GM12872 (cell line): Measurements from ENCODE around the gene MCTP1.

Source experiments
- TF ChIP-seq, protein P1 (sequence below): IDR thresholded peaks from 3 replicates; pipeline ENCODE4 v1.5.1; 2011; ENCODE audit warnings: low read depth, mild to moderate bottlenecking, low read length, moderate library complexity; ENCODE audit not compliant: insufficient read depth

The MCTP1 gene

DNA sequence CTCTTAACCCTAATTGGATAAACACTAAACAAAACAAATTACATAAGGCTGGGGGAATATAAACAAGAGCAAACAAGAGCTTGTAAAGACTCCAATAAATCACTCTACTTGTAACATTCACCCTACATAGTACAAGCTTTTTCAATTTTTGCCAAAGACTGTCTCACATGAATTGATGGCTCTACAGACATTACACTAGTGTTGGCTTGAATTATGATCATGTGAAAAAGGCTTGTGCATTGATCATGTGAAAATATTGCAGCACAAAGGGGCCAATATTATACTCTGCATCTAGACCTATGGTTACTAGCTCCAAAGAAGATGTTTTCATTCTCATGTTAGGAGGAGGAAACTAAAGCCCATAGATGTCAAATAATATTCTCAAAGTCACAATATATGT is 212.6 kb downstream of the MCTP1 start:
- TF ChIP-seq, protein P1, sequence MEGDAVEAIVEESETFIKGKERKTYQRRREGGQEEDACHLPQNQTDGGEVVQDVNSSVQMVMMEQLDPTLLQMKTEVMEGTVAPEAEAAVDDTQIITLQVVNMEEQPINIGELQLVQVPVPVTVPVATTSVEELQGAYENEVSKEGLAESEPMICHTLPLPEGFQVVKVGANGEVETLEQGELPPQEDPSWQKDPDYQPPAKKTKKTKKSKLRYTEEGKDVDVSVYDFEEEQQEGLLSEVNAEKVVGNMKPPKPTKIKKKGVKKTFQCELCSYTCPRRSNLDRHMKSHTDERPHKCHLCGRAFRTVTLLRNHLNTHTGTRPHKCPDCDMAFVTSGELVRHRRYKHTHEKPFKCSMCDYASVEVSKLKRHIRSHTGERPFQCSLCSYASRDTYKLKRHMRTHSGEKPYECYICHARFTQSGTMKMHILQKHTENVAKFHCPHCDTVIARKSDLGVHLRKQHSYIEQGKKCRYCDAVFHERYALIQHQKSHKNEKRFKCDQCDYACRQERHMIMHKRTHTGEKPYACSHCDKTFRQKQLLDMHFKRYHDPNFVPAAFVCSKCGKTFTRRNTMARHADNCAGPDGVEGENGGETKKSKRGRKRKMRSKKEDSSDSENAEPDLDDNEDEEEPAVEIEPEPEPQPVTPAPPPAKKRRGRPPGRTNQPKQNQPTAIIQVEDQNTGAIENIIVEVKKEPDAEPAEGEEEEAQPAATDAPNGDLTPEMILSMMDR: no peak

DNA sequence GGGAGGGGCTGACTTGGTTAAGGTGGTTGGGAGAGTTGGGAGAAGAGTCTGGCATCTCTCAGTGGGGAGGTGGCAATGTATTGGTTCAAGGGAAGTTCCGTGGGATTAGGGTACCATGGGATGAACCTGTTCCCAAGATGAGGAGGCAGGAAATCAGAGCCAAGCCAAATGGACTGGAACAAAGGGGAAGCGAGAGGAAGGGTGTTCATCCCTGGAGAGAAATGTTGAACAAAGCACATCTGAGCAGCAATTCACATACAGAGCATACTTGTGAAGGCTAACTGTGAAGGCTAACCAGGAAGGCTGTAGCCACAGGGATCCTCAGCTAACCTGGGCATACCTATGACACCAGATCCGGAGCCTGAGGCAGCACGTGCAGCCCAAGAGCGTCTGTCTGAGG is 214.0 kb downstream of the MCTP1 start:
- TF ChIP-seq, protein P1: no peak

DNA sequence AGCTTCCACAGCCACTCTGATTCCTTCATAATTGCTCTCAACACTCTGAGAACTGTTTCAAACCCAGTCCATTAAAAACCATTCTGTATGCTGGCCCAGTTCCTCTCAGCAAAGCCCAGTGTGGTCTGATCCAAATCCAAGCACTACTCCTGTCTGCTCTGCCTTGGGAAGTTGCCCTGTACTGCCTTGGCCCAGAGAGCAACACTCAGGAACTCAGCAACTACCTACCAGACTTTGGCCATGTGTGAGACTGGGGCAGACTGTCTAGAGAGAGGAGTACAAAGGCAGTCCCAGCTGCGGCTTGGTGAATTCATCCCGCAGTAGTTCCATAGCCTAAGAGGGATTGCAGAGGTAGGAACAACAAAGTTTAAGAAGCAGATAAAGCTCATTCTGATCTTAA is 214.4 kb downstream of the MCTP1 start:
- TF ChIP-seq, protein P1: no peak

DNA sequence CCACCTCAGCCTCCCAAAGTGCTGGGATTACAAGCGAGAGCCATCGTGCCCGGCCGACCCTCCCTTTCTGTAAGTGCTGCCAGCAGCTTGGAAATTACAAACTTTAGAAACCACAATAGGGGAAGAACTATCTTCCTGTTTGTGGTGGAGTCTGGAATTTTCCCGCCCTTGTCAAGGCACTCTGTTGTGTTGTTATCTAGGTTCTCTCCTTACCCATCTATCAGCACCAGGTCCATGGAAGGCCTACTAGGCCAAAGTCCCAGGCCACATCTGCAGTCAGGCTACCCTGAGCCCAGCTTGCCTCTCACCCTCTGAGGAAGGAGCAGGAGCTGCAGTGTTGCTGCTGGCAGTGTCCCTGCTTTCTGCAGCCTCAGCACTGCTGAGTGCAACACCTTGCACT is 214.9 kb downstream of the MCTP1 start:
- TF ChIP-seq, protein P1: no peak

DNA sequence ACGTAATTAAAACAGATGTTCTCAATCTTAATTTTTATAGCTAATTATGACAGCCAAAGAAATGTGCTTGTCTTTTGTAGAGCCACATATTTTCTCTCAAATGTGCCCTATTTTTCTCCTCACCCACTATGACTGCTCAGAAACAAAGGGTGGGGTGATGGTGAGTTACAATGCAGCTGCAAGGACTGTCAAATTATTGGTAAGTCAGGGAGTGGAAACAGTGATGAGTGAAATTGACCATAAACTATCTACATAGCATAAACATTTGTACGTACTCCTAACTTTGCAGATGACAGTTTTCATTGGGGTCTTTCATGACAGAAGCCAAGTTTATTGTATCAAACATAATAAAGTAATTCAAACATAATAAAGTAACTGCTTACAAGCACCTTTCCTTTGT is 215.9 kb downstream of the MCTP1 start:
- TF ChIP-seq, protein P1: no peak

DNA sequence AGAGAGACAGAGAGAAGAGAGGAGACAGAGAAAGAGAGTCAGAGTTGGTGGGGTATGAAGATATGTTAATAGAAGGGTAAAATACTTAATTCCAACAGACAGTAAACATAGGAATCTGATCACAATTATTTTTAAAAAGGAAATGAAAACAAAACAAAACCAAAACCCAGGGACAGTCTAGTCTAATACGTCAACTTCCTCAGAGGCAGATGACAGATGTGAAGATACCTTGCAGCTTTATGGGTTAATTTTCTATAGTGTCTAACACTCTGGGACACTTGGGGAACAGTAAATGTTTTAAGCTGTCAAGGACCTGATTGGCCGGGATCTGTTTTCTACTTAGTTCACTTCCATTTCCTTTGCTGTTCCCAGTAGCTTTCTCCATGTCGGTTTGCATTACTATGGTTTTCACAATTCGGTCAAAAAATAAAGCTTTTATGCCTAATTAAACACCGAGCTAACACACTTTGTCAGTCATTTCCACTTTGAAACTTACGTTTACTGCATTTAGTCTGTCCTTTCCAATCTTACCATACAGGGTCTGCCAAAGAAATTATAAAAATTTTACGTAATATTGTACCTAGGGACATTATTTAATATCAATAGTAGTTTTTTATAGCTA is 216.5 kb downstream of the MCTP1 start:
- TF ChIP-seq, protein P1: no peak

DNA sequence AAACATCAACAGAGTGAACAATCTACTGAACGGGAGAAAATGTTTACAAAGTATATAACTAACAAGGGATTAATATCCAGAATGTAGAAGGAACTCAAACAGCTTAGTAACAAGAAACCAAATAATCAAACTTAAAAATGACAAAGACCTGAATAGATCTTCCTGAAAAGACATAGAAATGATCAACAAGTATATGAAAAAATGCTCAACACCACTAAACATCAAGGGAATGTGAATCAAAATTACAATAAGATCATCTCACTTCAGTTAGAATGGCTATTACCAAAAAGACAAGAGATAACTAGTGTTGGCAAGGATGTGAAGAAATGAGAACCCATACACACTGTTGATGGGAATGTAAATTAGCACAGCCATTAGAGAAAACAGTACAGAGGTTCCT is 218.8 kb downstream of the MCTP1 start:
- TF ChIP-seq, protein P1: no peak
